H1 (cell line): ENCODE measurements around the gene DNTT. TPM values are rescaled to one million over a fixed set of nuclear protein-coding genes. Genes with fewer than 3 reads are reported as not detected.

Experiments used
- CTCF ChIA-PET: fragments of 300-600 bp; sonication (Branson Sonifier 250); formaldehyde crosslinking; loops from one replicate; lab custom pipeline; 2021; ENCODE audit not compliant: partially characterized antibody; lab: Charles Lee
- POLR2A ChIA-PET: fragments of 300-600 bp; sonication (Branson Sonifier 250); formaldehyde crosslinking; loops from one replicate; lab custom pipeline; 2021; ENCODE audit warnings: inconsistent platforms; ENCODE audit not compliant: partially characterized antibody; lab: Charles Lee
- DNase-seq, 2 experiments: peaks; one replicate each; pipeline versions ENCODE4 v3.0.0 to v3.0.0-alpha.2; 2010 to 2022; ENCODE audit warnings: low spot score in 2 of 2, low read depth in 1 of 2, mixed read lengths in 1 of 2
- FAIRE-seq: peaks from 2 replicates; lab custom pipeline; 2011; peaks lifted over from hg19 to GRCh38; lab: Jason Lieb, UNC
- H2AFZ ChIP-seq: 2 replicates; pipeline ENCODE4 v1.8.1; 2012; ENCODE audit warnings: low read length, inconsistent platforms
- H2AK5ac ChIP-seq: 2 replicates; pipeline ENCODE4 v1.6.1; 2013; ENCODE audit warnings: low read depth, low read length
- H2BK120ac ChIP-seq: replicated peaks from 2 replicates; pipeline ENCODE3; 2013; ENCODE audit warnings: low read depth, low read length, inconsistent platforms
- H2BK12ac ChIP-seq: 2 replicates; pipeline ENCODE4 v1.6.1; 2013; ENCODE audit warnings: low read depth, low read length
- H2BK15ac ChIP-seq: 2 replicates; pipeline ENCODE4 v1.6.1; 2013; ENCODE audit warnings: low read length
- H2BK20ac ChIP-seq: 2 replicates; pipeline ENCODE4 v1.6.1; 2013; ENCODE audit warnings: low read length
- H2BK5ac ChIP-seq: 2 replicates; pipeline ENCODE4 v1.6.1; 2013; ENCODE audit warnings: low read depth, low read length
- H3K14ac ChIP-seq: 2 replicates; pipeline ENCODE4 v1.6.1; 2013; ENCODE audit warnings: inconsistent platforms; ENCODE audit not compliant: insufficient read length
- H3K18ac ChIP-seq: 2 replicates; pipeline ENCODE4 v1.6.1; 2013; ENCODE audit warnings: low read length; ENCODE audit errors: extremely low read depth
- H3K23ac ChIP-seq: 2 replicates; pipeline ENCODE4 v1.6.1; 2013; ENCODE audit warnings: inconsistent platforms; ENCODE audit not compliant: insufficient read length
- H3K23me2 ChIP-seq: 2 replicates; pipeline ENCODE4 v1.6.1; 2013; ENCODE audit warnings: low read depth, low read length
- H3K27ac ChIP-seq: 2 replicates; pipeline ENCODE4 v1.6.1; 2011; ENCODE audit warnings: low read depth, low read length, inconsistent platforms
- H3K27me3 ChIP-seq, 4 experiments: replicated peaks in 1 of 4; 1 replicate in 1 of 4; 2 replicates in 3 of 4; pipeline versions ENCODE4 v1.6.1 to v1.8.1; 2011 to 2013; ENCODE audit warnings: low read length in 3 of 4, mild to moderate bottlenecking in 3 of 4, inconsistent platforms in 2 of 4, mixed read lengths in 2 of 4, moderate library complexity in 1 of 4; ENCODE audit not compliant: control insufficient read depth in 3 of 4, insufficient read depth in 3 of 4; ENCODE audit errors: extremely low read depth in 1 of 4
- H3K36me3 ChIP-seq, 4 experiments: 2 replicates each; pipeline versions ENCODE4 v1.6.1 to v1.8.1; 2011 to 2013; ENCODE audit warnings: mild to moderate bottlenecking in 4 of 4, low read length in 3 of 4, moderate library complexity in 2 of 4, control low read depth in 1 of 4, inconsistent platforms in 1 of 4; ENCODE audit not compliant: insufficient read depth in 4 of 4, control insufficient read depth in 2 of 4
- H3K4ac ChIP-seq: replicated peaks from 2 replicates; pipeline ENCODE3; 2013; ENCODE audit warnings: low read length, low read depth, mixed read lengths, inconsistent platforms; ENCODE audit not compliant: insufficient read length
- H3K4me1 ChIP-seq, 4 experiments: replicated peaks in 1 of 4; 1 replicate in 1 of 4; 2 replicates in 3 of 4; pipeline versions ENCODE4 v1.6.1 to v1.8.1; 2011 to 2013; ENCODE audit warnings: low read length in 3 of 4, inconsistent platforms in 2 of 4, mixed read lengths in 1 of 4; ENCODE audit not compliant: insufficient read depth in 4 of 4, control insufficient read depth in 3 of 4
- H3K4me2 ChIP-seq, 2 experiments: 2 replicates each; pipeline versions ENCODE4 v1.6.1 to v1.8.1; 2011 to 2013; ENCODE audit warnings: low read depth in 2 of 2, low read length in 2 of 2, control low read depth in 1 of 2, inconsistent platforms in 1 of 2, mild to moderate bottlenecking in 1 of 2; ENCODE audit not compliant: insufficient read depth in 1 of 2
- H3K4me3 ChIP-seq, 4 experiments: fragments of 200-600, 300-600 bp in 1 of 4; sonication (generic), shearing (Covaris generic), sonication (Bioruptor Twin) in 1 of 4; 2 replicates each; pipeline versions ENCODE4 v1.5.1 to v1.8.1; 2011 to 2016; ENCODE audit warnings: low read length in 4 of 4, low read depth in 3 of 4, control low read depth in 2 of 4, inconsistent platforms in 2 of 4, mild to moderate bottlenecking in 2 of 4, mixed read lengths in 1 of 4, moderate library complexity in 1 of 4; ENCODE audit not compliant: insufficient read depth in 2 of 4; ENCODE audit errors: extremely low read depth in 1 of 4
- H3K56ac ChIP-seq: replicated peaks from 2 replicates; pipeline ENCODE3; 2013; ENCODE audit warnings: low read depth, mild to moderate bottlenecking, mixed read lengths, low read length, inconsistent platforms; ENCODE audit not compliant: insufficient read length
- H3K79me1 ChIP-seq: 2 replicates; pipeline ENCODE4 v1.6.1; 2013; ENCODE audit warnings: low read depth, low read length, control low read depth
- H3K79me2 ChIP-seq, 2 experiments: 2 replicates each; pipeline versions ENCODE4 v1.6.1 to v1.8.1; 2012 to 2013; ENCODE audit warnings: low read length in 2 of 2, mild to moderate bottlenecking in 2 of 2, inconsistent platforms in 1 of 2; ENCODE audit not compliant: insufficient read depth in 2 of 2, control insufficient read depth in 1 of 2
- H3K9ac ChIP-seq, 4 experiments: replicated peaks in 1 of 4; 1 replicate in 1 of 4; 2 replicates in 3 of 4; pipeline versions ENCODE4 v1.6.1 to v1.8.1; 2011 to 2013; ENCODE audit warnings: low read depth in 3 of 4, low read length in 3 of 4, control low read depth in 2 of 4, mild to moderate bottlenecking in 2 of 4, moderate library complexity in 2 of 4, inconsistent platforms in 1 of 4; ENCODE audit errors: extremely low read depth in 1 of 4
- H3K9me3 ChIP-seq, 2 experiments: 2 replicates each; pipeline versions ENCODE4 v1.6.1 to v1.8.1; 2012 to 2013; ENCODE audit warnings: mild to moderate bottlenecking in 2 of 2, moderate library complexity in 2 of 2, control low read depth in 1 of 2, inconsistent platforms in 1 of 2, low read depth in 1 of 2, low read length in 1 of 2, mixed read lengths in 1 of 2; ENCODE audit not compliant: insufficient read depth in 2 of 2
- H4K20me1 ChIP-seq, 2 experiments: replicated peaks in 1 of 2; 2 replicates each; pipeline versions ENCODE3 to v1.8.1; 2011 to 2013; ENCODE audit warnings: inconsistent platforms in 2 of 2, low read length in 2 of 2, mild to moderate bottlenecking in 1 of 2; ENCODE audit not compliant: insufficient read depth in 2 of 2, control insufficient read depth in 1 of 2
- H4K5ac ChIP-seq: 2 replicates; pipeline ENCODE4 v1.6.1; 2013; ENCODE audit warnings: low read length, low read depth, mixed read lengths, inconsistent platforms; ENCODE audit not compliant: insufficient read length
- H4K8ac ChIP-seq: 2 replicates; pipeline ENCODE4 v1.8.0; 2013; ENCODE audit warnings: mild to moderate bottlenecking, moderate library complexity, low read length, inconsistent platforms; ENCODE audit not compliant: insufficient read depth; ENCODE audit errors: extremely low read depth
- H4K91ac ChIP-seq: replicated peaks from 2 replicates; pipeline ENCODE3; 2013; ENCODE audit warnings: low read length, mixed read lengths, inconsistent platforms; ENCODE audit not compliant: insufficient read length
- BACH1 ChIP-seq: IDR thresholded peaks from 2 replicates; pipeline ENCODE4 v1.6.1; 2012; ENCODE audit warnings: low read length, improper control_type of control experiment
- CEBPB ChIP-seq: IDR thresholded peaks from 2 replicates; pipeline ENCODE4 v1.6.1; 2012; ENCODE audit warnings: low read depth, low read length
- CTCF ChIP-seq, 3 experiments: IDR thresholded peaks; 1 replicate in 2 of 3; 2 replicates in 1 of 3; pipeline versions ENCODE4 v1.5.1 to v1.6.1; 2011; ENCODE audit warnings: low read length in 3 of 3, mild to moderate bottlenecking in 3 of 3, inconsistent platforms in 2 of 3, low read depth in 1 of 3, moderate library complexity in 1 of 3; ENCODE audit not compliant: insufficient read depth in 1 of 3; ENCODE audit errors: control extremely low read depth in 1 of 3
- NANOG ChIP-seq: IDR thresholded peaks from 2 replicates; pipeline ENCODE4 v1.6.1; 2011; ENCODE audit warnings: low read length, low read depth, mild to moderate bottlenecking, inconsistent platforms; ENCODE audit not compliant: insufficient read depth, poor library complexity, severe bottlenecking
- RAD21 ChIP-seq, 2 experiments: IDR thresholded peaks in 1 of 2; conservative IDR thresholded peaks in 1 of 2; 2 replicates each; pipeline ENCODE4 v1.6.1; 2011; ENCODE audit warnings: low read depth in 2 of 2, low read length in 2 of 2, improper control_type of control experiment in 1 of 2, inconsistent platforms in 1 of 2, mild to moderate bottlenecking in 1 of 2, moderate library complexity in 1 of 2
- RNF2 ChIP-seq: fragments of 200-900, 300-1000 bp; sonication (generic); IDR thresholded peaks from 2 replicates; pipeline ENCODE4 v1.7.1; 2016; ENCODE audit warnings: borderline replicate concordance, low read depth, mild to moderate bottlenecking, antibody characterized with exemption, low read length; ENCODE audit not compliant: poor library complexity, severe bottlenecking; ENCODE audit errors: missing control alignments
- SUZ12 ChIP-seq: fragments of 200-600 bp; sonication (generic); IDR thresholded peaks from 2 replicates; pipeline ENCODE4 v1.6.1; 2012; ENCODE audit warnings: mild to moderate bottlenecking, inconsistent platforms, low read length, moderate library complexity, mixed read lengths
- WGBS, 2 experiments: shearing (Covaris generic) in 1 of 2; methylation state at CpG; one replicate each; pipeline versions ENCODE4 v1.1.6 to v1.1.7; 2013 to 2015; ENCODE audit warnings: low lambda C conversion rate in 2 of 2, mixed read lengths in 2 of 2, inconsistent platforms in 1 of 2, low coverage in 1 of 2, missing lambda C conversion rate in 1 of 2; ENCODE audit not compliant: insufficient replicate concordance in 2 of 2, insufficient coverage in 1 of 2, insufficient read length in 1 of 2; ENCODE audit errors: extremely low coverage in 1 of 2, missing lambda C conversion rate in 1 of 2; 5-methylcytosine and 5-hydroxymethylcytosine counted together
- polyA plus RNA-seq, 7 experiments: library from polyadenylated mRNA; depleted of rRNA in 3 of 7; stranded (reverse) in 5 of 7; unstranded in 2 of 7; fragments of >200 nt in 5 of 7; fragments of 200-250 nt in 2 of 7; gene quantifications; 1 replicate in 5 of 7; 2 replicates in 1 of 7; 4 replicates in 1 of 7; pipeline versions ENCODE4 v1.2.1 to v1.2.3, GENCODE V29; 2011 to 2013; ENCODE audit warnings: missing spikeins in 2 of 7, mixed read lengths in 2 of 7
- total RNA-seq: library from RNA; stranded (reverse); fragmentation: NEBNext Ultra II Directional; extraction: Animal tissue kit (Norgen Biotek cat#: 25700); gene quantifications from 2 replicates; pipeline ENCODE4 v1.2.1, GENCODE V29; 2021

The DNTT gene
- total and polyA plus RNA-seq, 2 of the 8 experiments (the other 6 are each of a cell fraction or from before 2014, with no cell fraction given) = not detected

DNA sequence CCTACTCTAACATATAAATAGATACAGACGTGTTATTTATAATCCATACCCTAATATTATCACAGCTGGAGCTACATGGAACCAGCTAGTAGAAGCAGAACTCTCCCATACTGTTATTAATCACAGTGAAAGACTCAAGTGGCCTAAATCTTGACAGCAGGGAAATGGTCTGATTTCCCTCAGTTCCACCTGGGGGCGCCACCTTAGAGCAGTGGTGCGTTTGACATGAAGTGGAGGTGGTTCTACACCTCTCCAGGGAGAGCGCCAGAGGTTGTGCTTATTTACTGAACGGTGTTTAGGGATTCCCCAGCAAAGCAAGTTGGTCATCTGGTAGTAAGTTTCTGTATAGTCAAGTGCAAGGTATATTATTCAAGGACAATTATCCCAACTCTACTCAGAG is 17.6 kb downstream of the DNTT start:
- Histone ChIP-seq H3K23me2 (no peaks in the 10 kb centered on the region), H3K27me3 (no peaks in the 10 kb centered on the region), H2BK20ac (no peak overlapping the region), H3K27ac (no peak overlapping the region), H3K79me2 (no peaks in the 10 kb centered on the region), H4K8ac (no peak overlapping the region), H3K4ac (no peak overlapping the region), H3K4me2 (no peak overlapping the region), H4K91ac (no peak overlapping the region), H2BK5ac (no peak overlapping the region), H2AK5ac (no peak overlapping the region), H3K14ac (no peak overlapping the region), H3K9ac (no peak overlapping the region), H3K4me3 (no peak overlapping the region), H3K56ac (no peak overlapping the region), H3K18ac (no peak overlapping the region), H3K36me3 (no peaks in the 10 kb centered on the region), H3K79me1 (no peaks in the 10 kb centered on the region), H3K4me1 (peaks cover 0 to 6% (median 0%) of the 10 kb centered on the region in 4 experiments; a peak in 2 of 7 replicates), H2BK12ac (no peak overlapping the region), H4K20me1 (no peaks in the 10 kb centered on the region), H2BK120ac (no peak overlapping the region), H2AFZ (no peak overlapping the region), H2BK15ac (no peak overlapping the region), H3K23ac (no peak overlapping the region), H3K9me3 (no peaks in the 10 kb centered on the region), H4K5ac (no peak overlapping the region)
- peak; percentile 78 for FAIRE-seq
- TF ChIP-seq CTCF (IDR thresholded peaks at IDR 0.05; ENCODE audit: control extremely low read depth in 1 of 3, insufficient read depth in 1 of 3, low read depth in 1 of 3, low read length in 3 of 3) = peak; percentile 81 to 90 (median 87)
- no peak for TF ChIP-seq NANOG
- peak; percentile 48 to 72 for TF ChIP-seq RAD21 (IDR thresholded peaks at IDR 0.05 in 1 of 2, conservative IDR thresholded peaks at IDR 0.05 in 1 of 2; ENCODE audit: low read depth in 2 of 2, low read length in 2 of 2)
- no peak for TF ChIP-seq CEBPB
- no peak for TF ChIP-seq SUZ12
- TF ChIP-seq BACH1 = no peak
- TF ChIP-seq RNF2 = no peak
- POLR2A ChIA-PET = interaction anchor here (1.6 kb wide), 1 partner anchor 93 kb away, joined by 3 read pairs; no protein-coding TSS in a partner anchor
- WGBS, 2 experiments = 50% methylated on average over 5 of the region's 5 CpGs; no CpG with 5 or more reads in 1 of the 2 experiments
- CTCF ChIA-PET = interaction anchor here (0.6 to 11.8 kb wide), 28 partner anchors 9 to 305 kb away, joined by 3 to 119 read pairs (median 5); partner anchors contain the start of gene OPALIN
- peak in 1 of 2 experiments; percentile 72 for DNase-seq
